Stimulated activated naive CD8-positive, alpha-beta T cell treated with anti-CD3 and anti-CD28 coated beads, Interleukin-15, amount 100 ng/mL, for 72 hours (primary cell): ENCODE data around the gene CCDC15.
"Not testable (repeated sequence)": the region's sequence is repeated elsewhere in the genome, so short reads cannot be mapped to it uniquely, and the experiment has no call there.

ENCODE experiments used
- ATAC-seq: fragments of 150-1000 bp; cut with Tn5 transposase; 2 replicates; pipeline ENCODE4 v1.10.0; 2021; ENCODE audit warnings: mild to moderate bottlenecking, moderate library complexity
- DNase-seq, 2 donors: peaks; one replicate each; pipeline ENCODE4 v3.0.0; 2021 to 2022
- H3K27ac Mint-ChIP-seq, 2 donors: one replicate each; pipeline ENCODE4 v1.8.0; 2022; ENCODE audit warnings: mild to moderate bottlenecking in 2 of 2, mixed read lengths in 2 of 2, moderate library complexity in 2 of 2
- H3K27me3 Mint-ChIP-seq: one replicate; pipeline ENCODE4 v1.8.0; 2022; ENCODE audit warnings: mixed read lengths
- H3K4me1 Mint-ChIP-seq: one replicate; pipeline ENCODE4 v1.8.0; 2022; ENCODE audit warnings: mild to moderate bottlenecking, mixed read lengths
- H3K4me3 Mint-ChIP-seq, 2 donors: one replicate each; pipeline ENCODE4 v1.8.0; 2022; ENCODE audit warnings: mild to moderate bottlenecking in 2 of 2, mixed read lengths in 2 of 2, moderate library complexity in 1 of 2
- H3K9me3 Mint-ChIP-seq, 2 donors: one replicate each; pipeline ENCODE4 v1.8.0; 2022; ENCODE audit warnings: mixed read lengths in 2 of 2

Gene CCDC15

DNA sequence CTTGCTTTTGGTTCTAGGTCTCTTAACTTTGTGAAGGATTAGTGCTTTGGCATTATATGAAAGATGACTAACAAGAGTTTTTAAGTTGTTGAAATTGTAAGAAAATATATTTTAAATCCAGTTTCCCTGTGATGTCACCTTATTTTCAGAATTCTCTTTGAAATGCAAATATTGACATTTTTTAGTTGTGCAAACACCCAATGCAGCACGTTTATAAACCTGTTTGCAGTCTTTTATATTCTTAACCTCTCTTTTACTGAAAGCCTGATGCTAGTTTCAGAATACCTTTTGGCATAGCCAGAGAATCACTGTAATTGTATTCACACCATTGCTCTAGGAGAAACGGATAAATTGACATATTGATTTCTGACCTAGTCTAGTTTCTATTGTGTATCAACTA is 66.3 kb downstream of the CCDC15 start:
- Mint-ChIP-seq H3K27me3 (no peaks in the 10 kb centered on the region), H3K27ac (no peak overlapping the region), H3K4me1 (no peaks in the 10 kb centered on the region), H3K4me3 (no peak overlapping the region), H3K9me3 (no peaks in the 10 kb centered on the region)
- DNase-seq (no peak), ATAC-seq (no peak)

- Mint-ChIP-seq H3K4me3 (no peak overlapping the region), H3K9me3 (no peaks in the 10 kb centered on the region), H3K27me3 (no peaks in the 10 kb centered on the region), H3K27ac (no peak overlapping the region), H3K4me1 (no peaks in the 10 kb centered on the region)
- ATAC-seq = no peak
- no peak for DNase-seq
Observed at GRCh38 chr11:125022551-125022950, 68.5 kb downstream of the CCDC15 start.

DNA sequence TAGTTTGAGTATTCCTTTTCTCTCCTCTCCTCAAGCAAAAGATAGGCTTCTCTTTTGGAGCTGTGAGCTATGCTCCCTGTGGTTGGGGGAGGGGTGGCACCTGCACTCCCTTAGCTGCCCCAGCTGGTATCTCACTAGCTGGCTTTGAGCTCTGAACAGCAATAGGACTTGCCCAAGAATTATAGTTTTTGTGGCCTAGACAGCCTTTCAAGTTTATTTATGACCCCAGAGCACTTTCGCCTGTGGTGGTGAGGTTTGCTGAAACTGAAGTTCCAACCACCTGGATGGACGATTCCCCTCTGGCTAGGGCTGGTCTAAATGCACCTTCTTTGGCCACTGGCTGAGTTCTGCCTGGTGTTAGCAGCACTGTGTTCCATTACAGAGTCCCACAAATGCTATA is 72.0 kb downstream of the CCDC15 start:
- H3K9me3 Mint-ChIP-seq = peaks cover 0 to 9% of the 10 kb centered on the region in 2 donors
- DNase-seq (no peak), ATAC-seq (no peak)
- no peak overlapping the region for H3K4me3 Mint-ChIP-seq
- no peak overlapping the region for H3K27ac Mint-ChIP-seq
- no peaks in the 10 kb centered on the region for H3K27me3 Mint-ChIP-seq
- no peaks in the 10 kb centered on the region for H3K4me1 Mint-ChIP-seq

- not testable (repeated sequence) for H3K4me3 Mint-ChIP-seq, H3K4me1 Mint-ChIP-seq, DNase-seq, ATAC-seq, H3K27ac Mint-ChIP-seq, H3K27me3 Mint-ChIP-seq
- peaks cover 11 to 22% of the 10 kb centered on the region in 2 donors for H3K9me3 Mint-ChIP-seq
Observed at GRCh38 chr11:125029431-125029830, 75.4 kb downstream of the CCDC15 start.

- peaks cover 9% of the 10 kb centered on the region for H3K4me1 Mint-ChIP-seq
- peaks cover 19 to 30% of the 10 kb centered on the region in 2 donors for H3K9me3 Mint-ChIP-seq
- DNase-seq (no peak), ATAC-seq (peak; percentile 76)
- H3K4me3 Mint-ChIP-seq = no peak overlapping the region
- no peaks in the 10 kb centered on the region for H3K27me3 Mint-ChIP-seq
- H3K27ac Mint-ChIP-seq = no peak overlapping the region
Observed at GRCh38 chr11:125036933-125037332, 82.9 kb downstream of the CCDC15 start.

- no peaks in the 10 kb centered on the region for H3K27me3 Mint-ChIP-seq
- DNase-seq (no peak), ATAC-seq (no peak)
- no peak overlapping the region for H3K4me3 Mint-ChIP-seq
- no peaks in the 10 kb centered on the region for H3K4me1 Mint-ChIP-seq
- H3K9me3 Mint-ChIP-seq = no peaks in the 10 kb centered on the region
- H3K27ac Mint-ChIP-seq = no peak overlapping the region
Observed at GRCh38 chr11:125049164-125049792, 95.3 kb downstream of the CCDC15 start.

- Mint-ChIP-seq H3K27me3 (no peaks in the 10 kb centered on the region), H3K4me3 (no peak overlapping the region), H3K27ac (no peak overlapping the region), H3K4me1 (no peaks in the 10 kb centered on the region), H3K9me3 (no peaks in the 10 kb centered on the region)
- no peak for ATAC-seq
- no peak for DNase-seq
Observed at GRCh38 chr11:125052047-125052446, 98.0 kb downstream of the CCDC15 start.

DNA sequence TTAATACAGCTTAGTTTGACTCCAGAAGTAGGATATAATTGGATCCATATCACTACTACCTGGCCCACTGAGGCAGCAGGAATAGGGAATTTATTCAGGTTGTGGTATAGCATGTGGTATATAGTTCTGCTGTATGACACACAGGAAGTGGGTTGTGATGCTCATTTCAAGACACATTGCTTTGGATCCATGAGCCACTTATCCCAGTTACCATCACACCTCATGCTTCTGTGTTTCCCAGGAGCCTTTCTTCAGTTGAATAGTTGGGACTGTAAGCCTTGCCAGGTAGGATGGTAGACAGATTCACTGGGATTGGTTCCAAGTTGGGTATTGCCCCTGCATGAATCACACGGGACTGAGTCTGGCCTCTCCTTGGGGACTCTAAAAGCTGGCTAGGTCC is 99.2 kb downstream of the CCDC15 start:
- no peaks in the 10 kb centered on the region for H3K9me3 Mint-ChIP-seq
- H3K27ac Mint-ChIP-seq = no peak overlapping the region
- no peak for DNase-seq
- no peaks in the 10 kb centered on the region for H3K27me3 Mint-ChIP-seq
- H3K4me1 Mint-ChIP-seq = no peaks in the 10 kb centered on the region
- H3K4me3 Mint-ChIP-seq = no peak overlapping the region
- ATAC-seq = peak; percentile 63

DNA sequence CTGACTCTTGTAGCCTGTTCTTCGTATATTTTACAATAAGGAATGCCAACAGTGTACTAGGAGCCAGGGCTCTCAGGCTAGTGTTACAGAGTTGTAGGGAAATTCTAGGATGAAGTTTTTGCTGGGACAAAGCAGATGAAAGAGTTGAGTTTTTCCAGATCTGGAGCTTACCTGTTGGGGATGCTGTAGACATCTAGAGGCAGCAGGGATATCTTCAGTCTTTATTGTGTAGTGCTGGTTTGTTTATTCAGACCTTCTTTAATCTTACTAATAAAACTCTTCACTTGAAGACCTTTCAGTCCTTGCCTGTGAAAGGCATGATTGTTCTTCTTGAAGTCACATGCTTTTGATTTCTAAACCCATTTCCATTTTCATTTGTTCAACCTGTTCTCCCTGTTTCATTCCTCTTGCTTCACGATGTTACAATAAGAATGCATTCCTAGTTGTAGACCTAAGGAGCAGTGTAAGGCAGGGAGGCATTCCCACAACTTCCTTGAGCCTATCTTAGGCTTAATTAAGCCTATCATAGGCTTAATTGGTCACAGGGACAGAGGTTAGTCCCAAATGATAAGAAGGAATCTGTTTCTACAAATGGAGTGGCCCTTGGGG is 101.2 kb downstream of the CCDC15 start:
- Mint-ChIP-seq H3K27me3 (peaks cover 7% of the 10 kb centered on the region), H3K4me1 (no peaks in the 10 kb centered on the region), H3K27ac (no peak overlapping the region), H3K9me3 (no peaks in the 10 kb centered on the region), H3K4me3 (no peak overlapping the region)
- DNase-seq (no peak), ATAC-seq (no peak)

DNA sequence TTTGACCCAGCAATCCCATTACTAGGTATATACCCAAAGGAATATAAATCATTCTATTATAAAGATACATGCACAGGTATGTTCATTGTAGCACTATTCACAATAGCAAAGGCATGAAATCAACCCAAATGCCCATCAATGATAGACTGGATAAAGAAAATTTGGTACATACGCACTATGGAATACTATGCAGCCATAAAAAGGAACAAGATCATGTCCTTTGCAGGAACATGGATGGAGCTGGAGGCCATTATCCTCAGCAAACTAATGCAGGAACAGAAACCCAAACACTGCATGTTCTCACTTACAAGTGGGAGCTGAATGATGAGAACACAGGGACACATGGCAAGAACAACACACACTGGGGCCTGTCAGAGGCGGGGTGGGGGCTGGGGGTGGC is 102.1 kb downstream of the CCDC15 start:
- not testable (repeated sequence) for H3K27ac Mint-ChIP-seq, DNase-seq, H3K4me1 Mint-ChIP-seq, H3K9me3 Mint-ChIP-seq, H3K4me3 Mint-ChIP-seq, ATAC-seq
- H3K27me3 Mint-ChIP-seq = peaks cover 14% of the 10 kb centered on the region

- Mint-ChIP-seq H3K9me3 (no peaks in the 10 kb centered on the region), H3K27me3 (peaks cover 21% of the 10 kb centered on the region), H3K4me1 (peaks cover 3% of the 10 kb centered on the region), H3K27ac (no peak overlapping the region), H3K4me3 (no peak overlapping the region)
- no peak for ATAC-seq
- no peak for DNase-seq
Observed at GRCh38 chr11:125056931-125057692, 103.1 kb downstream of the CCDC15 start.

- ATAC-seq = no peak
- DNase-seq = no peak
- H3K27me3 Mint-ChIP-seq = peaks cover 26% of the 10 kb centered on the region
- H3K27ac Mint-ChIP-seq = no peak overlapping the region
- H3K9me3 Mint-ChIP-seq = no peaks in the 10 kb centered on the region
- no peak overlapping the region for H3K4me3 Mint-ChIP-seq
- peaks cover 9% of the 10 kb centered on the region for H3K4me1 Mint-ChIP-seq
Observed at GRCh38 chr11:125057693-125058016, 103.7 kb downstream of the CCDC15 start.

GRCh38 chr11:125061281-125061680 is 107.3 kb downstream of the CCDC15 start:
- no peak for DNase-seq
- Mint-ChIP-seq H3K9me3 (no peaks in the 10 kb centered on the region), H3K4me3 (no peak overlapping the region), H3K27ac (no peak overlapping the region), H3K27me3 (peaks cover 62% of the 10 kb centered on the region), H3K4me1 (peaks cover 24% of the 10 kb centered on the region)
- ATAC-seq = no peak

DNA sequence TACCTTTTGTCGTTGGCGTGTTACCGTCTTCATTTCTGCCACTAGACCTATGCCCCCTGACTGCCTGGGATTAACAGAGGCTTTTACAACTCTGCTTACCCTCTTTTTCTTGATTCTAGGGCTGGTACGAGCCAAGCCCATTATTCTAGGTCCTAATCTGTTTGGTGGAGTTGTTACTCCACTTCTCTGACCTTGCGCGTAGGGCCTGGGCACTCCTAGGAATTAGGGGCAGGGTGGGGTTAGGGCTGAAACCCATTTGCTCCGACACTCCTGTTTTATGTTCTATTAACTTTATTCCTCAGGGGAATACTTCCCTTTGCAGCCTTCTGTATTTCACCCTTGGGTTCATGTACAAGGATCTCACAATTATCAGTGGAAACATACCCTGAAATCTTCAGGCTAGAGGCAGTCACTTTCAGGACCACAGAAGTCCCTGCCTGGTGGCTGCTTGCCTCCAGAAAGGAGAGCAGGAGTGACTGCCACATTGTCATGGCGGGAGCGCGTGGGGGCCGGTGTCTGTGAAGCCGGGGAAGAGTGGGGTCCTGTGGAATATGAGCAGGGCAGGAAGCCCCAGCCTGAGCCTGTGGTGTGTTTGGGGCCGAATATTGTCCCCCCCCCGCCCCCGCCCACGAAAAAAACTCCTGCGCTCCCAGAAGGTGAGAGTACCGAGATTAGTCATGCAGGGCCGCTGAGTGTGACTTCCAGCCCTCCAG is 108.4 kb downstream of the CCDC15 start:
- H3K27me3 Mint-ChIP-seq = peaks cover 66% of the 10 kb centered on the region
- H3K4me1 Mint-ChIP-seq = peaks cover 24% of the 10 kb centered on the region
- H3K27ac Mint-ChIP-seq = peak overlapping the region in 1 of 2 donors; percentile 61
- DNase-seq (no peak), ATAC-seq (peak; percentile 24)
- peak overlapping the region; percentile 80 to 85 for H3K4me3 Mint-ChIP-seq
- H3K9me3 Mint-ChIP-seq = no peaks in the 10 kb centered on the region

DNA sequence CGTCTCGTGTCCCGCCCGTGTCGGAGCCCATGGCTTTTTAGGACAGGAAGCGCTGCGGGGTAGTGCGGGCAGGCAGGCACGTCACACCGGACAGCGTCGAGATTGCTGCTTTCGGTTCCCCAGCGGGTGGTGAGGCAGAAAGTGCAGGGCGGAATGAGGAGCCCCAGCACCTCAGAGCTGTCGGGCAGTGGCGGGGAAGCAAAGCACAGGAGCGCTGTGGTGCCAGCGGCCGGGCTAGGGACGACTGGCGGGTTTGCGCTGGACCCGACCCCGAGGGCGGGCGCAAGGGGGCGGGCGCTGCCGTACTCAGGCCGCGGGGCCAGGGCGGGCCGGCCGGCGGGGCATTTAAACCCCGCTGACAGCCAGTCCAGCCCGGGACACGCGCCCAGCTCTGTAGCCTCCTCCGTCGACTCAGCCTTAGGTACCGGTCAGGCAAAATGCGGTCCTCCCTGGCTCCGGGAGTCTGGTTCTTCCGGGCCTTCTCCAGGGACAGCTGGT is 109.0 kb downstream of the CCDC15 start, which contains the start of gene SLC37A2:
TSS of gene SLC37A2 (plus strand) at position 375 of the 498 bp plus-strand sequence. CDS start at position 438, 63 bp downstream.
- H3K4me3 Mint-ChIP-seq = peak within 1 kb of the TSS; percentile 80 to 85
- peaks cover 70% of the 10 kb centered on the region for H3K27me3 Mint-ChIP-seq
- no peaks in the 10 kb centered on the region for H3K9me3 Mint-ChIP-seq
- peak; percentile 90 for ATAC-seq
- peak within 1 kb of the TSS; percentile 59 to 61 for H3K27ac Mint-ChIP-seq
- peak; percentile 33 to 61 for DNase-seq
- H3K4me1 Mint-ChIP-seq = peaks cover 24% of the 10 kb centered on the region
